CD4-positive, alpha-beta T cell treated with Interleukin-15 for 4 hours (primary cell): ENCODE measurements around the gene RNF20.
"Not testable (repeated sequence)": the region's sequence is repeated elsewhere in the genome, so short reads cannot be mapped to it uniquely, and the experiment has no call there.

Experiments
- DNase-seq: peaks from one replicate; pipeline ENCODE4 v3.0.0-alpha.2; 2020; ENCODE audit warnings: low spot score

The RNF20 gene

DNA sequence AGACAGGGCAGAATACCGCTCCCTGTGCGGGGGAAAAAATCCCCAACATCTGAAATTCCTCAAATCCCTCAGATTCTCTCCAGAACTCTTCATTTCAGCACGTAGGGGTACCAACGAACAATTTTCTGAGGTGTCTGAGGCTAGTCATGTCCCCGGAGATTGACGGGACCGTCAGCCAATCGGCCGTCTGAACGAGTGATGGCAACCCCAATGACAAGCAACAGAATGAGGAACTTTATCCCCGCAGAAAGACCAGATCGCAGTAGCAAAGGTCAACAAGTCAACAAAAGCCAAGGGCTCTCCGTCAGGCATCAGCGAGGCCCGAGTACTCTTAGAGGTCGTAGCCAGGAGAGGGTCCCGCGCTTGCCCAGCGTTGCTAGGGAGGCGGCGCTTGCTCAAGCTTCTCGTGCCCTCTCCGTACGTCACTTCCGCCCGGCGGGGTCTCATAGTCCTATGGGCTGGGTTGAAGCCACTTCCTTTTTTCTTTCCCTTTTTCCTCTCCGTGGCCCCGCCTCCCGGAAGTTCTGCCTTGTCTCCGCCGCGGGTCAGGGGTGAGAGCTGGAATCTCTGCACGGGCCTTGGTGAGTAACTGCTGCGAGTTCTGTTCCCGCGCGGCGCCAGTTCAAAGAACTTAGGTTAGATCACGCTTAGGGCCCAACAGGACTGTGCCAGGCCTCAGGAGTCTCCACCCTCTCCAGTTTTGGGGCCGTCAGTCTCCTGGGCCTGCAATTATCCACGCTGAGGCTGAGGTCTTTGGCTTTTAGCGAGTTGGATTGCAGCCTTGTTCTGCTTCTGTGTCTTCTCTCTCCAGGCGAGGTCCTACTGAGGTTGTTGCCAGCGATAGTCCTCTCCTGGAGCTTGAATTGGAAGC is at the start of gene RNF20:
Gene RNF20 (plus strand): TSS at position 520 of the 871 bp plus-strand sequence. CDS start 1,571 bp downstream, outside the sequence.
- DNase-seq: peak; percentile 100

GRCh38 chr9:101484046-101484445 is 49.6 kb upstream of the RNF20 start:
- no peak for DNase-seq

DNA sequence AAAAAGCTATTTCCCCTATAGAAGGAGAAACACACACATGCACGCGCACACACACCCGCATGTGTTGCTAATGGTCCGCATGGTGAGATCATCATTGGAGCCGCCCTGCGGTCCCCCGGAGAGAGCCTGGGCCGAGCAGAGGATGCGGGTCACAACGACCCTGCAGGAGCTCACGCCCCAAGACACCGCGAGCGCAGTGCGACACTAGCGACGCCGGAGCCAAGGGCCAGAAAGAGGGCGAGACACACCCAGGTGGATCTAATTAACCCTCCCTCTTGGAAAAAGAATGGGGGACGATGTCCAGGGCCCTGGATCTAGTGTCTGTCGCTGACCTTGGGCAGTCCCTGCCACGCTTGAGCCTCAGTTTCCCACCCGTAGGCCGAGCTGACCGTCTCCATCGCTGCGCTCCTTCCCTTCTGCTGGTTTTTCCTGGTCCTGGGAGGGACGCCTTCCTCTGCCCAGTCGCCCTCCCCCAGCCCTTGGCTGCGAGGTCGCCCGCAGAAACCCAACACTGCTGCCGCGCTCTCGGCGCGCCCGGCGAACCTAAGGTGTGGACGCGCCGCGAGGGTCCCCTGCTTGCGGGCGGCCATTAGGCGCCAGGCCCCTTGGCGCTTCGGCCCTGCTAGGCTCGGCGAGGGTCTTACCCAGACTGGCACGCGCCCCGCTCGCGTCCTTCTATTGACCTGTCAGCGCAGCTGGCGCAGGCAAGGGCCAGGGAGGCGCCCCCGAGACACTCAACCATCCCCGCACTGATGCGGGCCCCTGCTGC is 47.5 kb upstream of the RNF20 start:
- no peak for DNase-seq

DNA sequence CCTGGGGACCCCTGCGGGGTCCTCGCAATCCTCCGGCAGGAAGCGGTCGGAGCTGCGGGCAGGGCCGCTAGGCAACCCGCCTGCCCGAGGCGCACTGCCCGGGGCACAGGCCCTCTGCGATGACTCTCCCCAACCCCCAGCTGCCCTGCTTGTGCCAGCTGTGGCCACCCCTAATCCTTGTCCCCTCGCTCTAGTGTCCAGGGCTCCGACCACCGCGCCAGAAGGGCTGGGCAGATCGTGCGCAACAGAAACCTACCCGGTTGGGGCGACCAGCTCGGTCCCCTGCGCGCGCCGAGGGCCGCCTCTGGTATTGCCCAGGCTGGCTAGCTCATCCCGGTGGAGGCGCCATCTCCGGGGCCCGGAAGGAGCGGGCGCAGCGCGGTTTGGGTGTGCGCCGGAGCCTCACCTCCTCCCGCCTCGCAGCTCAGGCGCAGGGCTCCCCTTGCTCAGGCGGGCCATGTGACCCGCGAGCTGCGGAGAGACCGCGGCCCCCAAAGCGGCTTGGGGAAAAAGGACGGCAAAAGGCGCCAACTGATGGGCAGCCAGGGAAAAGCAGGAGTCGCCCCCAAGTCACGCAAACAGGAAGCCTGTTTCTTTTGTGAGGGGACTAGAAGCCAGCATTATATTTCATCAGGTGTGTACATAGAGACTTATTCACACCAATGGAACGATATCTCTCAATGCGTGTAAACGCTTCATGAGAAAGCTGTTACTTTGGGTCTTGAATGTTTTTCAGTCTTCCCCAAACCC is 46.8 kb upstream of the RNF20 start:
- DNase-seq: no peak

- no peak for DNase-seq
Observed at GRCh38 chr9:101487443-101487840, 46.2 kb upstream of the RNF20 start.

DNA sequence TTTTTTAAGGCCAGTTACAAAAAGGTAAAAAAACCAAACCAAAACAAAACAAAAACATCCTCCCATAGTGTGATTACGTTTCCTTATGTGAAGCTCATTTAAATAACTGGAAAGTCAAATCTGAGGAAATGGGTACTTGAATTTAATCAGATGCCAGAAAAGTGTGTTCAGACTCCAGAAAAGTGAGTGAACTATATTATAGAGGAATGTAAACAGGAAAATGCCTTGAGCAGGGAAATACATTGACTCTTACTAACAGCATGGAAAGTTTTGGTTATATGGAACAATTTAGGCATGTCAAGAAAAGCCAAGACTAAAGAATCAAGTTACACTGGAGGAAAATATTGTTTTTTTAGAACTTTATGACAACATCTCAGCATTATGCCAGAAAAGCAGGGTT is 37.8 kb upstream of the RNF20 start:
- DNase-seq: no peak

- DNase-seq: no peak
Observed at GRCh38 chr9:101498323-101498722, 35.3 kb upstream of the RNF20 start.

DNA sequence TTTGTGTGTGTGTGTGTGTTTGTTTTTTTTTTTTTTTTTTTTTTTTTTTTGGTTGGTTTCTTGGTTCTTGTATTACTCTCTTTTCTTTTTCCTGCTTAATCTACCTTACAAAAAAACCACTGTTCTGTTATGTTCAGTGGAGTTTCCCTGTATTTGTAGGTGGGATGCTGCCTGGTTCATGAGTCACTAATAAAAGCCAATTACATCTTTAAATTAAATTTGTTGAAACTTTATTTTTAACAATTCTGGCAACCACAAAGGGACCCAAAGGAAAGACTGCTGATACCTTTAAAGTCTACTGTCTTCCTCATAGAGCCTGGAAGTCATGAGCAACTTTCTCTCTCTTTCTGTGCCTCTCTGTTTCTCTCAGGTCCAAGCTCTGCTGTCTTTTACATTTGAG is 29.5 kb upstream of the RNF20 start:
- no peak for DNase-seq

GRCh38 chr9:101508211-101508610 is 25.4 kb upstream of the RNF20 start:
- no peak for DNase-seq

GRCh38 chr9:101509572-101509971 is 24.1 kb upstream of the RNF20 start:
- DNase-seq: no peak

- DNase-seq: no peak
Observed at GRCh38 chr9:101510459-101510858, 23.2 kb upstream of the RNF20 start.

GRCh38 chr9:101511009-101511408 is 22.6 kb upstream of the RNF20 start:
- DNase-seq: no peak

- DNase-seq: no peak
Observed at GRCh38 chr9:101512116-101512515, 21.5 kb upstream of the RNF20 start.

DNA sequence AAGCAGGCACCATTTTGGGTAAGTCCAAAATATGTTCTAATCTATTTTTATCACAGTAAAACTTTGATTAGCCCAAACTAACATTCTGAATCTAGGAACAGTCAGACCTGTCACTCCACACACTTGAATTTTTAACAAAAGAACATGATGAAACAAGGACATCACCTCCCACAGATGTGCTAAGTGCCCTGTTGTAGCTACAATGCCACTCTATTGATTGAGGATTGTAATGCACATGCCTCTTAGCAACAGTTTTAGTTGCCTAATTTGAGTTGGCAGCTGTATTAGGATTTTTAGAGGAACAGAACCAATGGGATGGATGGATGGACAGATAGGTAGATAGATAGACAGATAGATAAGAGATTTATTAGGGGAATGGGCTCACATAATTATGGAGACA is 20.3 kb upstream of the RNF20 start:
- no peak for DNase-seq

GRCh38 chr9:101514071-101514470 is 19.6 kb upstream of the RNF20 start:
- DNase-seq: no peak

DNA sequence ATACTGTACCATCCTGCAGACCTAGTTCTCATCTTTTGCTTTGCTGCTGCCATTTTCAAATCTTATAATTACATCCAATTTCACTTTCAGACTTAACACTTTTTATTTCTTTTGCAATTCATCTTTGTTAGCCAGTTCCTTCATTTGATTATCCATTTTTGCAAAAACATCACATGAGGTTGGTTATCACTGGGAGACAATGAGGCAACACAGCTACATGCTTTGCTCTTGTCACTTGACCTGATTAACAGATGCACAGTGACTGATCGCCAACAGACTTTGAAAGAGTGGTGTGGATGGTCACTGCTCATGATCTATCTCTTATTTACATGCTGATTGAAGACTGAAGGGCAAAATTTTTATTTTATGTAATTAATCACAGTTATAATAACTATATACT is 17.0 kb upstream of the RNF20 start:
- DNase-seq: no peak

GRCh38 chr9:101518489-101518888 is 15.2 kb upstream of the RNF20 start:
- DNase-seq: not testable (repeated sequence)

GRCh38 chr9:101524371-101524770 is 9.3 kb upstream of the RNF20 start:
- no peak for DNase-seq

DNA sequence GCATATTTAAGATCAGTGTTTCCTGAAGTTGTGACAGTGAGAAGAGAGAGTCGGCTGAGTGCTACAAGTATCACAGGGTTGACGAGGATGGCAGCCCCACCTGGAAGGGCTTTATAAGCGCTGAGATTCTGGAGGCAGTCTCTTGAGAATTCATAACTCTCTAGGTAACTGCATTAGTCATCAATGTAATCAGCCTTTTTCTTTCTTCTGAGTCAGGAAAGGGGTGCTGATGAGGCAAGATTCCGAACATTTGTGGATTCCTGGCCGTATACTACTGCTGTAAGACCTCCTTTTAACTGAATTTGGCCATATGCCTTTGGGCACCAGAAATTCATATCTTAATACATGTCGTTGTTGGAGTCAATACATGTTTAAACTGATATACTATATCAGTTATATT is 6.6 kb upstream of the RNF20 start:
- DNase-seq: no peak

- DNase-seq: no peak
Observed at GRCh38 chr9:101528015-101528414, 5.6 kb upstream of the RNF20 start.

GRCh38 chr9:101530076-101530711 is 3.5 kb upstream of the RNF20 start:
- peak; percentile 84 for DNase-seq

- no peak for DNase-seq
Observed at GRCh38 chr9:101536351-101536750, 2.7 kb downstream of the RNF20 start.
